22Rv1 (cell line): ENCODE measurements around the gene FUOM.

Experiments used
- ZFX ChIP-seq: fragments of 450-650 bp; IDR thresholded peaks from 2 replicates; pipeline ENCODE4 v1.6.1; 2017; ENCODE audit warnings: antibody characterized with exemption, borderline replicate concordance
- TF ChIP-seq, protein P1 (sequence below): fragments of 450-650 bp; IDR thresholded peaks from 2 replicates; pipeline ENCODE4 v1.5.1; 2017; ENCODE audit warnings: mild to moderate bottlenecking

GRCh38 chr10:133337370-133337725 lies 20.5 kb downstream of the FUOM start:
- TF ChIP-seq, protein P1, sequence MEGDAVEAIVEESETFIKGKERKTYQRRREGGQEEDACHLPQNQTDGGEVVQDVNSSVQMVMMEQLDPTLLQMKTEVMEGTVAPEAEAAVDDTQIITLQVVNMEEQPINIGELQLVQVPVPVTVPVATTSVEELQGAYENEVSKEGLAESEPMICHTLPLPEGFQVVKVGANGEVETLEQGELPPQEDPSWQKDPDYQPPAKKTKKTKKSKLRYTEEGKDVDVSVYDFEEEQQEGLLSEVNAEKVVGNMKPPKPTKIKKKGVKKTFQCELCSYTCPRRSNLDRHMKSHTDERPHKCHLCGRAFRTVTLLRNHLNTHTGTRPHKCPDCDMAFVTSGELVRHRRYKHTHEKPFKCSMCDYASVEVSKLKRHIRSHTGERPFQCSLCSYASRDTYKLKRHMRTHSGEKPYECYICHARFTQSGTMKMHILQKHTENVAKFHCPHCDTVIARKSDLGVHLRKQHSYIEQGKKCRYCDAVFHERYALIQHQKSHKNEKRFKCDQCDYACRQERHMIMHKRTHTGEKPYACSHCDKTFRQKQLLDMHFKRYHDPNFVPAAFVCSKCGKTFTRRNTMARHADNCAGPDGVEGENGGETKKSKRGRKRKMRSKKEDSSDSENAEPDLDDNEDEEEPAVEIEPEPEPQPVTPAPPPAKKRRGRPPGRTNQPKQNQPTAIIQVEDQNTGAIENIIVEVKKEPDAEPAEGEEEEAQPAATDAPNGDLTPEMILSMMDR = no peak
- no peak for TF ChIP-seq ZFX
